ENCODE results near the gene ABRAXAS1. TPM values are rescaled to one million over a fixed set of nuclear protein-coding genes. Genes with fewer than 3 reads are reported as not detected.

Gene ABRAXAS1
- total RNA-seq, 3 donors from 2014 or later = 6.2 to 9.6 (median 8.6) TPM

- Mint-ChIP-seq H3K4me1 (ENCODE audit: low read depth) (no peaks in the 10 kb centered on the region), H3K4me3 (no peak overlapping the region), H3K36me3 (ENCODE audit: insufficient read depth) (peaks cover 24% of the 10 kb centered on the region), H3K27me3 (ENCODE audit: low read depth) (no peaks in the 10 kb centered on the region), H3K9me3 (no peaks in the 10 kb centered on the region)
- ATAC-seq (no peak), DNase-seq (no peak)
Measured at GRCh38 chr4:83417566-83417965, 67.3 kb downstream of the ABRAXAS1 start.

- H3K4me1 Mint-ChIP-seq (ENCODE audit: low read depth) = no peaks in the 10 kb centered on the region
- H3K9me3 Mint-ChIP-seq = no peaks in the 10 kb centered on the region
- H3K4me3 Mint-ChIP-seq = no peak overlapping the region
- H3K27me3 Mint-ChIP-seq (ENCODE audit: low read depth) = no peaks in the 10 kb centered on the region
- H3K36me3 Mint-ChIP-seq (ENCODE audit: insufficient read depth) = peaks cover 20% of the 10 kb centered on the region
- DNase-seq (no peak), ATAC-seq (no peak)
Measured at GRCh38 chr4:83413676-83414075, 71.2 kb downstream of the ABRAXAS1 start.

Other genes with a start within 250 kb of the ABRAXAS1 start
- gene COQ2, start 200.3 kb downstream of the ABRAXAS1 start, total RNA-seq = 10 to 100 TPM; 13.3 to 16.4 (median 15.0) TPM
- gene HPSE, start 150.3 kb downstream of the ABRAXAS1 start, total RNA-seq = 1 to 10 TPM; 4.2 to 5.6 (median 5.0) TPM
- 10 to 100 TPM; 13.5 to 14.2 (median 13.7) TPM for gene HELQ, start 29.3 kb downstream of the ABRAXAS1 start, total RNA-seq
- gene MRPS18C, start 29.0 kb downstream of the ABRAXAS1 start, total RNA-seq = 100 to 1,000 TPM; 109 to 118 (median 111) TPM
- 1 to 10 TPM; 2.1 to 4.5 (median 2.6) TPM for gene GPAT3, start 51.0 kb upstream of the ABRAXAS1 start, total RNA-seq

Data from activated T-cell treated with anti-CD3 and anti-CD28 coated beads, Interleukin-2, amount 50 U/mL, for 4 hours (primary cell).